Measurements from ENCODE around the gene GJC1. TPM values are rescaled to one million over a fixed set of nuclear protein-coding genes. Genes with fewer than 3 reads are reported as not detected.

The GJC1 gene
- polyA plus RNA-seq, 1 of the 3 experiments (the other 2 are of a cell fraction): 15.2 TPM

DNA sequence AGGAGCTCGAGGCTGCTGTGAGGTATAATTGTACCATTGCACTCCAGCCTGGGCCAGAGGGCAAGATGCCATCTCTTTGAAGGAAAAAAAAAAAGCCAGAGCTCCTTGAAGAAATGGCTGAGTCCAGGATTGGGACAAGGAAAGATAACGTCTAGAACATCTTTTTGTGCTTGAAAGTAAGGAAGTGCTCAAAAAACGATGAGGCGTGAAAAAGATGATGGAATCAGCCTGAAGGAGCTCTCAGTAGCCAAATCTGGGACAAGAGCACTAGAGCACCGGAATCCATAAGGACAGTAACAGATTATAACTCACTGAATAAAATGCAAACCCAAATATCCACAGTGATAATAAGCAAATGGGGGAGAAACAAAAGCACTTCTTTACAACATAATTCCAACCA lies 47.0 kb upstream of the GJC1 start:
- Histone ChIP-seq H3K4me1 (ENCODE audit: control insufficient read depth in 1 of 2, insufficient read depth in 2 of 2, low read depth in 1 of 2, low read length in 1 of 2) (no peaks in the 10 kb centered on the region), H2AFZ (ENCODE audit: low read depth) (no peak overlapping the region), H3K9me3 (no peaks in the 10 kb centered on the region), H3F3A (replicated peaks; ENCODE audit: insufficient read depth) (peaks cover 27% of the 10 kb centered on the region), H3K9me2 (no peaks in the 10 kb centered on the region), H3K27ac (ENCODE audit: low read depth in 2 of 2, low read length in 1 of 2) (no peak overlapping the region), H3K9ac (no peak overlapping the region), H3K36me3 (replicated peaks in 1 of 2; ENCODE audit: control insufficient read depth in 1 of 2, insufficient read depth in 2 of 2, low read length in 1 of 2) (peaks cover 58 to 68% of the 10 kb centered on the region in 2 experiments), H3K4me2 (no peak overlapping the region), H4K20me1 (ENCODE audit: insufficient read depth) (0 out of 2 replicates have a peak, but pooled peaks cover 5% of the 10 kb centered on the region), H3K27me3 (ENCODE audit: insufficient read depth) (no peaks in the 10 kb centered on the region), H3K4me3 (ENCODE audit: low read depth in 2 of 2, low read length in 1 of 2) (no peak overlapping the region), H3K79me2 (ENCODE audit: insufficient read depth) (peaks cover 12% of the 10 kb centered on the region; the same call in 1 of the 2 replicates)
- DNase-seq: no peak
- POLR2A ChIA-PET: interaction anchor here (0.7 kb wide), 1 partner anchor 85 kb away, joined by 3 read pairs; no protein-coding TSS in a partner anchor
- TF ChIP-seq GATA2 (CRISPR knock-in tag; IDR thresholded peaks at IDR 0.05) (no peak), RXRA (IDR thresholded peaks at IDR 0.05; ENCODE audit: borderline replicate concordance, low read depth) (no peak), NRF1 (IDR thresholded peaks at IDR 0.05; ENCODE audit: low read depth, low read length) (no peak), TAF1 (IDR thresholded peaks at IDR 0.05; ENCODE audit: borderline replicate concordance, low read depth, low read length) (no peak), YY1 (IDR thresholded peaks at IDR 0.05; ENCODE audit: low read depth) (no peak), SIN3A (IDR thresholded peaks at IDR 0.05; ENCODE audit: borderline replicate concordance, low read depth, low read length) (no peak), EZH2phosphoT487 (IDR thresholded peaks at IDR 0.05; ENCODE audit: borderline replicate concordance, low read depth) (no peak), POLR2AphosphoS5 (IDR thresholded peaks at IDR 0.05; ENCODE audit: low read depth, low read length) (no peak), FOXJ3 (CRISPR knock-in tag; IDR thresholded peaks at IDR 0.05) (no peak), RCOR1 (IDR thresholded peaks at IDR 0.05; ENCODE audit: low read length) (no peak), MXI1 (IDR thresholded peaks at IDR 0.05; ENCODE audit: low read depth, low read length) (no peak), TCF12 (IDR thresholded peaks at IDR 0.05) (no peak), GABPA (IDR thresholded peaks at IDR 0.05; ENCODE audit: low read depth) (no peak), JUND (IDR thresholded peaks at IDR 0.05) (no peak)
- TF ChIP-seq, protein P1, sequence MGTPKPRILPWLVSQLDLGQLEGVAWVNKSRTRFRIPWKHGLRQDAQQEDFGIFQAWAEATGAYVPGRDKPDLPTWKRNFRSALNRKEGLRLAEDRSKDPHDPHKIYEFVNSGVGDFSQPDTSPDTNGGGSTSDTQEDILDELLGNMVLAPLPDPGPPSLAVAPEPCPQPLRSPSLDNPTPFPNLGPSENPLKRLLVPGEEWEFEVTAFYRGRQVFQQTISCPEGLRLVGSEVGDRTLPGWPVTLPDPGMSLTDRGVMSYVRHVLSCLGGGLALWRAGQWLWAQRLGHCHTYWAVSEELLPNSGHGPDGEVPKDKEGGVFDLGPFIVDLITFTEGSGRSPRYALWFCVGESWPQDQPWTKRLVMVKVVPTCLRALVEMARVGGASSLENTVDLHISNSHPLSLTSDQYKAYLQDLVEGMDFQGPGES (IDR thresholded peaks at IDR 0.05; ENCODE audit: low read depth, low read length): no peak
- TF ChIP-seq, protein P2, sequence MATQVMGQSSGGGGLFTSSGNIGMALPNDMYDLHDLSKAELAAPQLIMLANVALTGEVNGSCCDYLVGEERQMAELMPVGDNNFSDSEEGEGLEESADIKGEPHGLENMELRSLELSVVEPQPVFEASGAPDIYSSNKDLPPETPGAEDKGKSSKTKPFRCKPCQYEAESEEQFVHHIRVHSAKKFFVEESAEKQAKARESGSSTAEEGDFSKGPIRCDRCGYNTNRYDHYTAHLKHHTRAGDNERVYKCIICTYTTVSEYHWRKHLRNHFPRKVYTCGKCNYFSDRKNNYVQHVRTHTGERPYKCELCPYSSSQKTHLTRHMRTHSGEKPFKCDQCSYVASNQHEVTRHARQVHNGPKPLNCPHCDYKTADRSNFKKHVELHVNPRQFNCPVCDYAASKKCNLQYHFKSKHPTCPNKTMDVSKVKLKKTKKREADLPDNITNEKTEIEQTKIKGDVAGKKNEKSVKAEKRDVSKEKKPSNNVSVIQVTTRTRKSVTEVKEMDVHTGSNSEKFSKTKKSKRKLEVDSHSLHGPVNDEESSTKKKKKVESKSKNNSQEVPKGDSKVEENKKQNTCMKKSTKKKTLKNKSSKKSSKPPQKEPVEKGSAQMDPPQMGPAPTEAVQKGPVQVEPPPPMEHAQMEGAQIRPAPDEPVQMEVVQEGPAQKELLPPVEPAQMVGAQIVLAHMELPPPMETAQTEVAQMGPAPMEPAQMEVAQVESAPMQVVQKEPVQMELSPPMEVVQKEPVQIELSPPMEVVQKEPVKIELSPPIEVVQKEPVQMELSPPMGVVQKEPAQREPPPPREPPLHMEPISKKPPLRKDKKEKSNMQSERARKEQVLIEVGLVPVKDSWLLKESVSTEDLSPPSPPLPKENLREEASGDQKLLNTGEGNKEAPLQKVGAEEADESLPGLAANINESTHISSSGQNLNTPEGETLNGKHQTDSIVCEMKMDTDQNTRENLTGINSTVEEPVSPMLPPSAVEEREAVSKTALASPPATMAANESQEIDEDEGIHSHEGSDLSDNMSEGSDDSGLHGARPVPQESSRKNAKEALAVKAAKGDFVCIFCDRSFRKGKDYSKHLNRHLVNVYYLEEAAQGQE (IDR thresholded peaks at IDR 0.05; ENCODE audit: low read depth, low read length): no peak
- TF ChIP-seq, protein P3, sequence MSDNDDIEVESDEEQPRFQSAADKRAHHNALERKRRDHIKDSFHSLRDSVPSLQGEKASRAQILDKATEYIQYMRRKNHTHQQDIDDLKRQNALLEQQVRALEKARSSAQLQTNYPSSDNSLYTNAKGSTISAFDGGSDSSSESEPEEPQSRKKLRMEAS (IDR thresholded peaks at IDR 0.05; ENCODE audit: low read depth): no peak
- TF ChIP-seq, protein P4, sequence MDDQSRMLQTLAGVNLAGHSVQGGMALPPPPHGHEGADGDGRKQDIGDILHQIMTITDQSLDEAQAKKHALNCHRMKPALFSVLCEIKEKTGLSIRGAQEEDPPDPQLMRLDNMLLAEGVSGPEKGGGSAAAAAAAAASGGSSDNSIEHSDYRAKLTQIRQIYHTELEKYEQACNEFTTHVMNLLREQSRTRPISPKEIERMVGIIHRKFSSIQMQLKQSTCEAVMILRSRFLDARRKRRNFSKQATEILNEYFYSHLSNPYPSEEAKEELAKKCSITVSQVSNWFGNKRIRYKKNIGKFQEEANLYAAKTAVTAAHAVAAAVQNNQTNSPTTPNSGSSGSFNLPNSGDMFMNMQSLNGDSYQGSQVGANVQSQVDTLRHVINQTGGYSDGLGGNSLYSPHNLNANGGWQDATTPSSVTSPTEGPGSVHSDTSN (IDR thresholded peaks at IDR 0.05): no peak
- TF ChIP-seq, protein P5, sequence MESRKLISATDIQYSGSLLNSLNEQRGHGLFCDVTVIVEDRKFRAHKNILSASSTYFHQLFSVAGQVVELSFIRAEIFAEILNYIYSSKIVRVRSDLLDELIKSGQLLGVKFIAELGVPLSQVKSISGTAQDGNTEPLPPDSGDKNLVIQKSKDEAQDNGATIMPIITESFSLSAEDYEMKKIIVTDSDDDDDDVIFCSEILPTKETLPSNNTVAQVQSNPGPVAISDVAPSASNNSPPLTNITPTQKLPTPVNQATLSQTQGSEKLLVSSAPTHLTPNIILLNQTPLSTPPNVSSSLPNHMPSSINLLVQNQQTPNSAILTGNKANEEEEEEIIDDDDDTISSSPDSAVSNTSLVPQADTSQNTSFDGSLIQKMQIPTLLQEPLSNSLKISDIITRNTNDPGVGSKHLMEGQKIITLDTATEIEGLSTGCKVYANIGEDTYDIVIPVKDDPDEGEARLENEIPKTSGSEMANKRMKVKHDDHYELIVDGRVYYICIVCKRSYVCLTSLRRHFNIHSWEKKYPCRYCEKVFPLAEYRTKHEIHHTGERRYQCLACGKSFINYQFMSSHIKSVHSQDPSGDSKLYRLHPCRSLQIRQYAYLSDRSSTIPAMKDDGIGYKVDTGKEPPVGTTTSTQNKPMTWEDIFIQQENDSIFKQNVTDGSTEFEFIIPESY (IDR thresholded peaks at IDR 0.05; ENCODE audit: borderline replicate concordance, low read depth): no peak
- TF ChIP-seq, protein P6, sequence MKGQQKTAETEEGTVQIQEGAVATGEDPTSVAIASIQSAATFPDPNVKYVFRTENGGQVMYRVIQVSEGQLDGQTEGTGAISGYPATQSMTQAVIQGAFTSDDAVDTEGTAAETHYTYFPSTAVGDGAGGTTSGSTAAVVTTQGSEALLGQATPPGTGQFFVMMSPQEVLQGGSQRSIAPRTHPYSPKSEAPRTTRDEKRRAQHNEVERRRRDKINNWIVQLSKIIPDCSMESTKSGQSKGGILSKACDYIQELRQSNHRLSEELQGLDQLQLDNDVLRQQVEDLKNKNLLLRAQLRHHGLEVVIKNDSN (IDR thresholded peaks at IDR 0.05; ENCODE audit: borderline replicate concordance, low read depth): no peak
- CTCF ChIA-PET: interaction anchor here (8.1 to 13.9 kb wide), 2 partner anchors 11 to 100 kb away, joined by 117 to 324 read pairs; no protein-coding TSS in a partner anchor
- WGBS (ENCODE audit: low lambda C conversion rate): 91% methylated on average over 5 of the region's 5 CpGs
